ENCODE measurements around the gene PPY. TPM values are rescaled to one million over a fixed set of nuclear protein-coding genes. Genes with fewer than 3 reads are reported as not detected.

PPY gene
- total RNA-seq, 2 donors from 2014 or later = not detected

GRCh38 chr17:43936434-43936833 is 5.8 kb downstream of the PPY start:
- Mint-ChIP-seq H3K4me3 (no peak overlapping the region), H3K9me3 (no peaks in the 10 kb centered on the region), H3K4me1 (peaks cover 2% of the 10 kb centered on the region), H3K27ac (no peak overlapping the region), H3K27me3 (ENCODE audit: insufficient read depth) (peaks cover 45% of the 10 kb centered on the region), H3K36me3 (ENCODE audit: low read depth) (no peaks in the 10 kb centered on the region)
- Histone ChIP-seq H3K9ac (ENCODE audit: extremely low read depth, low read length, poor library complexity, severe bottlenecking) (no peak overlapping the region), H3K36me3 (ENCODE audit: control insufficient read depth, insufficient read depth, low read length) (no peaks in the 10 kb centered on the region), H3K9me3 (ENCODE audit: control insufficient read depth, low read length) (no peaks in the 10 kb centered on the region), H3K27ac (ENCODE audit: low read depth, low read length) (no peak overlapping the region), H3K4me3 (ENCODE audit: low read length) (no peak overlapping the region), H3K4me1 (ENCODE audit: control insufficient read depth, insufficient read depth, low read length) (no peaks in the 10 kb centered on the region), H3K27me3 (ENCODE audit: control insufficient read depth, insufficient read depth, low read length, poor library complexity, severe bottlenecking) (peaks cover 29% of the 10 kb centered on the region)
- 92 to 93% methylated on average over 2 to 3 of the region's 3 CpGs for WGBS, 2 experiments (ENCODE audit: insufficient coverage in 1 of 2, insufficient read length in 1 of 2)
- TF ChIP-seq, protein P1, sequence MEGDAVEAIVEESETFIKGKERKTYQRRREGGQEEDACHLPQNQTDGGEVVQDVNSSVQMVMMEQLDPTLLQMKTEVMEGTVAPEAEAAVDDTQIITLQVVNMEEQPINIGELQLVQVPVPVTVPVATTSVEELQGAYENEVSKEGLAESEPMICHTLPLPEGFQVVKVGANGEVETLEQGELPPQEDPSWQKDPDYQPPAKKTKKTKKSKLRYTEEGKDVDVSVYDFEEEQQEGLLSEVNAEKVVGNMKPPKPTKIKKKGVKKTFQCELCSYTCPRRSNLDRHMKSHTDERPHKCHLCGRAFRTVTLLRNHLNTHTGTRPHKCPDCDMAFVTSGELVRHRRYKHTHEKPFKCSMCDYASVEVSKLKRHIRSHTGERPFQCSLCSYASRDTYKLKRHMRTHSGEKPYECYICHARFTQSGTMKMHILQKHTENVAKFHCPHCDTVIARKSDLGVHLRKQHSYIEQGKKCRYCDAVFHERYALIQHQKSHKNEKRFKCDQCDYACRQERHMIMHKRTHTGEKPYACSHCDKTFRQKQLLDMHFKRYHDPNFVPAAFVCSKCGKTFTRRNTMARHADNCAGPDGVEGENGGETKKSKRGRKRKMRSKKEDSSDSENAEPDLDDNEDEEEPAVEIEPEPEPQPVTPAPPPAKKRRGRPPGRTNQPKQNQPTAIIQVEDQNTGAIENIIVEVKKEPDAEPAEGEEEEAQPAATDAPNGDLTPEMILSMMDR (conservative IDR thresholded peaks at IDR 0.05) = no peak
- no peak for DNase-seq

DNA sequence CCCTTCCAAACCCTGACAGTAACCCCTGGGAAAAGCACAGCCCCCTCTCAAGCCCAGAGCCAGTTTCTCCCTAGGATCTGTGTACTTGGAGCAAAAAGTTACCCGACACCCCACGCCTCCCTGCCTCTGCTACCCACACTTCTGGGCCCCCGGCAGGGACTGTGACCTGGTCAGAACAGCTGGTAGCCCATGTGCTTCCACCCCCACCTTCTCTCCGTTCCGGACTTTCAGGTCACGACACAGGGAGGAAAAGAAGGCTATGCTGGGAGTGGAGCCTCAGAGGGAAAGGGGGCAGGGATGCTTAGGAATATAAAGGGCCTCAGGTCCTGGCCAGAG is 6.4 kb downstream of the PPY start:
- Histone ChIP-seq H3K27me3 (ENCODE audit: control insufficient read depth, insufficient read depth, low read length, poor library complexity, severe bottlenecking) (peaks cover 29% of the 10 kb centered on the region), H3K36me3 (ENCODE audit: control insufficient read depth, insufficient read depth, low read length) (no peaks in the 10 kb centered on the region), H3K9me3 (ENCODE audit: control insufficient read depth, low read length) (no peaks in the 10 kb centered on the region), H3K27ac (ENCODE audit: low read depth, low read length) (no peak overlapping the region), H3K9ac (ENCODE audit: extremely low read depth, low read length, poor library complexity, severe bottlenecking) (no peak overlapping the region), H3K4me3 (ENCODE audit: low read length) (no peak overlapping the region), H3K4me1 (ENCODE audit: control insufficient read depth, insufficient read depth, low read length) (no peaks in the 10 kb centered on the region)
- Mint-ChIP-seq H3K9me3 (no peaks in the 10 kb centered on the region), H3K27me3 (ENCODE audit: insufficient read depth) (peaks cover 45% of the 10 kb centered on the region), H3K4me1 (peaks cover 2% of the 10 kb centered on the region), H3K36me3 (ENCODE audit: low read depth) (no peaks in the 10 kb centered on the region), H3K4me3 (no peak overlapping the region), H3K27ac (no peak overlapping the region)
- WGBS, 2 experiments (ENCODE audit: insufficient coverage in 1 of 2, insufficient read length in 1 of 2) = 79 to 100% methylated on average over 1 to 6 of the region's 6 CpGs
- DNase-seq = no peak
- TF ChIP-seq, protein P1 (conservative IDR thresholded peaks at IDR 0.05) = no peak

- H3K9me3 ChIP-seq (ENCODE audit: control insufficient read depth, low read length) = no peaks in the 10 kb centered on the region
- 86 to 100% methylated on average over 3 to 5 of the region's 5 CpGs for WGBS, 2 experiments (ENCODE audit: insufficient coverage in 1 of 2, insufficient read length in 1 of 2)
Observed at GRCh38 chr17:43935204-43935925, 6.9 kb downstream of the PPY start.

More at GRCh38 chr17:43935204-43935925, 6.9 kb downstream of the PPY start:
- H3K9me3 Mint-ChIP-seq = no peaks in the 10 kb centered on the region
- no peak for DNase-seq
- H3K36me3 Mint-ChIP-seq (ENCODE audit: low read depth) = no peaks in the 10 kb centered on the region
- Histone ChIP-seq H3K36me3 (ENCODE audit: control insufficient read depth, insufficient read depth, low read length) (no peaks in the 10 kb centered on the region), H3K4me3 (ENCODE audit: low read length) (no peak overlapping the region), H3K9ac (ENCODE audit: extremely low read depth, low read length, poor library complexity, severe bottlenecking) (no peak overlapping the region), H3K27me3 (ENCODE audit: control insufficient read depth, insufficient read depth, low read length, poor library complexity, severe bottlenecking) (peaks cover 29% of the 10 kb centered on the region), H3K27ac (ENCODE audit: low read depth, low read length) (no peak overlapping the region), H3K4me1 (ENCODE audit: control insufficient read depth, insufficient read depth, low read length) (no peaks in the 10 kb centered on the region)
- no peaks in the 10 kb centered on the region for H3K4me1 Mint-ChIP-seq
- TF ChIP-seq, protein P1 (conservative IDR thresholded peaks at IDR 0.05) = no peak
- peaks cover 45% of the 10 kb centered on the region for H3K27me3 Mint-ChIP-seq (ENCODE audit: insufficient read depth)
- no peak overlapping the region for H3K4me3 Mint-ChIP-seq
- no peak overlapping the region for H3K27ac Mint-ChIP-seq

Measured in endodermal cell (in vitro differentiated cells).